ENCODE results near the gene SEPTIN5. TPM values are rescaled to one million over a fixed set of nuclear protein-coding genes. Genes with fewer than 3 reads are reported as not detected.

The SEPTIN5 gene
- total RNA-seq, 1 donor from 2014 or later: 11.5 TPM

GRCh38 chr22:19732403-19733113 lies 18.3 kb downstream of the SEPTIN5 start:
- Histone ChIP-seq H3K4me3 (no peak overlapping the region), H3K27me3 (no peaks in the 10 kb centered on the region), H3K27ac (no peak overlapping the region), H3K36me3 (no peaks in the 10 kb centered on the region), H3K4me1 (peaks cover 3% of the 10 kb centered on the region), H3K9me3 (no peaks in the 10 kb centered on the region)
- ATAC-seq: no peak
- DNase-seq: no peak
- TF ChIP-seq CTCF (IDR thresholded peaks at IDR 0.05): no peak
- intact Hi-C loops (cut with DNase I): loop anchor here (5.0 kb wide), 1 partner anchor 180 kb away; no protein-coding TSS in a partner anchor

GRCh38 chr22:19733755-19734154 lies 19.5 kb downstream of the SEPTIN5 start:
- Histone ChIP-seq H3K36me3 (no peaks in the 10 kb centered on the region), H3K4me3 (no peak overlapping the region), H3K4me1 (peaks cover 3% of the 10 kb centered on the region), H3K27ac (no peak overlapping the region), H3K27me3 (no peaks in the 10 kb centered on the region), H3K9me3 (no peaks in the 10 kb centered on the region)
- intact Hi-C loops (cut with DNase I): loop anchor here (5.0 kb wide), 1 partner anchor 179 kb away; no protein-coding TSS in a partner anchor
- no peak for TF ChIP-seq CTCF (IDR thresholded peaks at IDR 0.05)
- DNase-seq: no peak
- no peak for ATAC-seq

- DNase-seq (no peak), ATAC-seq (no peak)
- Histone ChIP-seq H3K9me3 (no peaks in the 10 kb centered on the region), H3K36me3 (no peaks in the 10 kb centered on the region), H3K27me3 (no peaks in the 10 kb centered on the region), H3K4me1 (peaks cover 3% of the 10 kb centered on the region), H3K4me3 (no peak overlapping the region), H3K27ac (no peak overlapping the region)
- intact Hi-C loops (cut with DNase I): loop anchor here (5.0 kb wide), 1 partner anchor 178 kb away; no protein-coding TSS in a partner anchor
- TF ChIP-seq CTCF (IDR thresholded peaks at IDR 0.05): no peak
These were observed 19.9 kb downstream of the SEPTIN5 start for GRCh38 chr22:19734163-19734562.

GRCh38 chr22:19734837-19735382 lies 20.6 kb downstream of the SEPTIN5 start:
- intact Hi-C loops (cut with DNase I): loop anchor here (5.0 kb wide), 1 partner anchor 177 kb away; no protein-coding TSS in a partner anchor
- ATAC-seq (no peak), DNase-seq (no peak)
- Histone ChIP-seq H3K9me3 (no peaks in the 10 kb centered on the region), H3K36me3 (no peaks in the 10 kb centered on the region), H3K4me1 (peaks cover 3% of the 10 kb centered on the region), H3K27ac (no peak overlapping the region), H3K4me3 (no peak overlapping the region), H3K27me3 (no peaks in the 10 kb centered on the region)
- no peak for TF ChIP-seq CTCF (IDR thresholded peaks at IDR 0.05)

GRCh38 chr22:19735665-19736510 lies 21.6 kb downstream of the SEPTIN5 start:
- intact Hi-C loops (cut with DNase I): no loop called here
- H3K4me1 ChIP-seq: peaks cover 2% of the 10 kb centered on the region
- no peaks in the 10 kb centered on the region for H3K9me3 ChIP-seq
- DNase-seq (no peak), ATAC-seq (no peak)
- H3K27me3 ChIP-seq: no peaks in the 10 kb centered on the region
- no peak overlapping the region for H3K27ac ChIP-seq
- no peaks in the 10 kb centered on the region for H3K36me3 ChIP-seq
- no peak overlapping the region for H3K4me3 ChIP-seq
- no peak for TF ChIP-seq CTCF (IDR thresholded peaks at IDR 0.05)
